VCaP (cell line): ENCODE results near the gene FAM81A.

ENCODE experiments used
- H3K27ac ChIP-seq: fragments of 450-650 bp; 2 replicates; pipeline ENCODE4 v1.5.1; 2017
- CTCF ChIP-seq: fragments of 450-650 bp; conservative IDR thresholded peaks from 2 replicates; pipeline ENCODE4 v1.5.1; 2017; ENCODE audit warnings: mild to moderate bottlenecking, moderate library complexity

The FAM81A gene

DNA sequence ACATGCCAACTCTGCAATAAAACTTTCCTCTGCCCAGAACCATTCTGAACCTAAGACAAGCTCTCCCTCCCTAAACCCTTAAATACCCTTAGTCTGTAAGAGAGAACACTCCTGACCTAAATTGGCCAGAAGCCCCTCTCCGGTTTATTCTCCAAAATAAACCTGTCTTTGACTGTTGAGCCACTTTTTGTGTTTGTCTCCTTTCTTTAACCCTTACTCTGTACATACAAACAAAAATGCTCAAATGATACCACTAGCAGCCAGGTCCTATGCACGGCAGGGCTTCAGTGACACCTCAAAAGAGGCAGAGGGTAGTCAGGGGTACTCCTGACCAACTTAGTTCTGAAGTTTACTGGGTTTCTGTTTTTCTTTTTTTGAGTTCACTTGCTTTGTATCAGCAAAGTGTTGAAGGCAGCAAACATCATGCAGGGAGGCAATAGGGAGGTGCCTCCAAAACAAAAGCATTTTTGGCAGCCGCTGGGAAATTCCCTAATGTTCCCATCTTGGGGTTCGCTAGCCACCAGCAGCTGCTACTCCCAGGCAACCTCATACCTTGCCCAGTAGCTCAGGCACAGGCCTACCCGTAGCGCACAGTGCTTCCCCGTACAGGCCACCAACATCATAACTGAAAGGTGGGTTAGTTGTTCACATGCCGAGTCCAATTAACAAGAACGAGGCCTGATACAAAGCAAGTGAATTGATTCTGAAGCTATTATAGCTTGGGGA is 110.7 kb downstream of the FAM81A start:
- H3K27ac ChIP-seq: no peak overlapping the region
- TF ChIP-seq CTCF: no peak

DNA sequence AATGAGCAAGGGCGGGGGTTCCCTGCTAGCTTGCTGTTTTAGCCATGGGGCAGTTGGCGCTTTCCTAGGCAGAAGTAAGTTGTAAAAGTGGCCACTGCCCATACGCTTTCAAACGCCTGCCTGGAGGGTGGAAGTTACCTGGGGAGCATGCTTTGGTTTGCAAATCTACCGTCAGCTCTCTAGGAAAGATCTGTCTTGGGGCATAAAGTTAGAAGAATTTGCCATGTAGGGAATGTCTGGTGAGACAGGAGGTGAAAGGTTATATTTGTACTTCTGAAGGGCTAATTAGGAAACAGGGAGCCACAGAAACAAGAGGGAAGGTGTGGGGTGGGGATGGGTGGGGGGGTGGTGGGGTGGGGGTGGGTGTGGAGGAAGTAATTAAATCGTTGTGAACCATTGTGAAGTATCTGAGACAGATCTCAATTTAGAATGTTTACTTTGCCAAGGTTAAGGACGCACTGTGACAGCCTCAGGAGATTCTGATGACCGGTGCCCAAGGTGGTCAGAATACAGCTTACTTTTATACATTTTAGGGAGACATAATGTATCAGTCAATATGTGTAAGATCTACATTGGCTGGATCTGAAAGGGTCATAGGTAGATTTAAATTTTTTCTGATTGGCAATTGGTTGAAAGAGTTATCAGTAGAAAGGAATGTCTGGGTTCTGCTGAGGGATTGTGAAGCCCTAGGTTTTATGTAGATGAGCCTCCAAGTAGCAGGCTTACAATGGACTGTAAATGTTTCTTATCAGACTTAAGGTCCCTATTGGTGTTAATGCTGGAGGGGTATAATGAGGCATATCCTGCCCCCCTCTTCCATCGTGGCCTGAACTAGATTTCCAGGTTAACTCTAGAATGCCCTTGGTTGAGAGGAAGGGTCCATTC is 111.6 kb downstream of the FAM81A start:
- H3K27ac ChIP-seq: no peak overlapping the region
- no peak for TF ChIP-seq CTCF

DNA sequence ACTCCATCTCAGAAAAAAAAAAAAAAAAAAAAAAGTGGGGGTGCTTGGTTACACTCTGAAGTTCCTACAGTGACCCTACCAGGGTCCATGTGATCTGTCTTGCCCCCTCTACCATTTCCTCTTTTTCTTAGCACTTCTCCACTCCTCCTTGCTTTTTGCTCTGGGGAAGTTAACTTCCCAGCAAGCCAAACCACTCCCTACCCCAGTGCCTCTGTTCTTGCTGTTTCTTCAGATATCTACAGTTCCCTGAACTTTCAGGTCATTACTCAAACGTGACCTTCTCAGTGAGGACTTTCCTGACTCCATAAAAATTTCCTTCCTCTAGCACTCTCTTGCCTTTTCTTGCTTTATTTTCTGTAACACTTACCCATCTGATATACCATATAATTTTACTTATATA is 112.5 kb downstream of the FAM81A start:
- TF ChIP-seq CTCF: no peak
- no peak overlapping the region for H3K27ac ChIP-seq

GRCh38 chr15:59550956-59551355 is 113.0 kb downstream of the FAM81A start:
- no peak overlapping the region for H3K27ac ChIP-seq
- no peak for TF ChIP-seq CTCF

GRCh38 chr15:59553879-59554735 is 116.1 kb downstream of the FAM81A start:
- H3K27ac ChIP-seq: peak overlapping the region; percentile 19; the same call in 1 of the 2 replicates
- no peak for TF ChIP-seq CTCF

DNA sequence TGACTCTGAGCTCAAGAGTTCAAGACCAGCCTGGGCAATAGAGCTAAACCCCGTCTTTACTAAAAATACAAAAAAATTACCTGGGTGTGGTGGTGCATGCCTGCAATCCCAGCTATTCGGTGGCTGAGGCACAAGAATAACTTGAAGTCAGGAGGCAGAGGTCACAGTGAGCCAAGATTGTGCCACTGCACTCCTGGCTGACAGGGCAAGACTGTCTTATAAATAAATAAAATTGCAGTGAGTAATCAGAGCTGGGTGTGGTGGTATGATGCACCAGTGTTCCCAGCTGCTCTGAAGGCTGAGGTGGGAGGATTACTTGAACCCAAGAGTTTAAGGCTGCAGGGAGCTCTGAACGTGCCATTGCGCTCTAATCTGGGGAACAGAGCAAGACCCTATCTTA is 117.7 kb downstream of the FAM81A start:
- TF ChIP-seq CTCF: no peak
- no peak overlapping the region for H3K27ac ChIP-seq

GRCh38 chr15:59556380-59556779 is 118.4 kb downstream of the FAM81A start:
- no peak for TF ChIP-seq CTCF
- no peak overlapping the region for H3K27ac ChIP-seq
